GM19238 (cell line): ENCODE results near the gene PKN1.

Source experiments
- DNase-seq: peaks from one replicate; pipeline ENCODE4 v3.0.0; 2011; ENCODE audit warnings: low spot score; ENCODE audit not compliant: insufficient read length

PKN1 gene

DNA sequence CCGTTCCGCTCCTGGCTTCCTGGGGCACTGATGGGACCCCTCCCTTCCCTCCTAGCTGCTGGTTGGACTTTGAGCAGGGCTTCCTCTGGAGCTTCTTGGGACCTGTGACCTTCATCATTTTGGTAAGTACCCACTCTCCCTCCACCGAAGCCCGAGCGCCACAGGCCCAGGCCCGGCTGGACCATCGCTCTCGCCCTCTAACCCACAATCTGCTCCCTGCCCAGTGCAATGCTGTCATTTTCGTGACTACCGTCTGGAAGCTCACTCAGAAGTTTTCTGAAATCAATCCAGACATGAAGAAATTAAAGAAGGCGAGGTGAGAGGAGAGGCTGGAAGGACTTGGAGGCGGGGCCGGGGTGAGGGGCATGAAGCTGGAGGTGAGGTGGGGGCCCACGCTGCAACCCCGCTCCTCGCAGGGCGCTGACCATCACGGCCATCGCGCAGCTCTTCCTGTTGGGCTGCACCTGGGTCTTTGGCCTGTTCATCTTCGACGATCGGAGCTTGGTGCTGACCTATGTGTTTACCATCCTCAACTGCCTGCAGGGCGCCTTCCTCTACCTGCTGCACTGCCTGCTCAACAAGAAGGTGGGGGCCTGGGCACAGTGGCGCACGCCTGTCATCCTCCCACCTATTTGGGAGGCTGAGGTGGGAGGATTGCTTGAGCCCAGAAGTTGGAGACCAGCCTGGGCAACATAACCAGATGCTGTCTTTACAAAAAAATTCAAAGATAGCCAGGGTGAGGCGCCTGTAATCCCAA, 26.3 kb upstream of the PKN1 start:
- DNase-seq: no peak

DNA sequence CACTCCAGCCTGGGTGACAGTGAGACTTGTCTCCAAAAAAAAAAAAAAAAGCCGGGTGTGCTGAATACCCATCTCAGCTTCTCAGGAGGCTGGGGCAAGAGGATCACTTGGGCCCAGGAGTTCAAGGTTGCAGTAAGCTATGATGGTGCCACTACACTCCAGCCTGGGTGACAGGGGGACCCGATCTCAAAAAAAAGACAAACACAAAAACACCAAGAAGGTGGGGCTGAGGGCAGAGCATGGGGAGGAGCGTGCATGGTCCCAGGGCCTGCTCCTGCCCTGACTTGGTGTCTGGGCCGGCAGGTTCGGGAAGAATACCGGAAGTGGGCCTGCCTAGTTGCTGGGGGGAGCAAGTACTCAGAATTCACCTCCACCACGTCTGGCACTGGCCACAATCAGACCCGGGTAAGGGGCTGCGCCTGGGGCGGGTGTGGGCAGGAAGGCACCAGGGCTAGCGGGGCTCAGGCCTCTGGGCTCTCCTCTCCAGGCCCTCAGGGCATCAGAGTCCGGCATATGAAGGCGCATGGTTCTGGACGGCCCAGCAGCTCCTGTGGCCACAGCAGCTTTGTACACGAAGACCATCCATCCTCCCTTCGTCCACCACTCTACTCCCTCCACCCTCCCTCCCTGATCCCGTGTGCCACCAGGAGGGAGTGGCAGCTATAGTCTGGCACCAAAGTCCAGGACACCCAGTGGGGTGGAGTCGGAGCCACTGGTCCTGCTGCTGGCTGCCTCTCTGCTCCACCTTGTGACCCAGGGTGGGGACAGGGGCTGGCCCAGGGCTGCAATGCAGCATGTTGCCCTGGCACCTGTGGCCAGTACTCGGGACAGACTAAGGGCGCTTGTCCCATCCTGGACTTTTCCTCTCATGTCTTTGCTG, 25.3 kb upstream of the PKN1 start:
- DNase-seq: no peak

DNA sequence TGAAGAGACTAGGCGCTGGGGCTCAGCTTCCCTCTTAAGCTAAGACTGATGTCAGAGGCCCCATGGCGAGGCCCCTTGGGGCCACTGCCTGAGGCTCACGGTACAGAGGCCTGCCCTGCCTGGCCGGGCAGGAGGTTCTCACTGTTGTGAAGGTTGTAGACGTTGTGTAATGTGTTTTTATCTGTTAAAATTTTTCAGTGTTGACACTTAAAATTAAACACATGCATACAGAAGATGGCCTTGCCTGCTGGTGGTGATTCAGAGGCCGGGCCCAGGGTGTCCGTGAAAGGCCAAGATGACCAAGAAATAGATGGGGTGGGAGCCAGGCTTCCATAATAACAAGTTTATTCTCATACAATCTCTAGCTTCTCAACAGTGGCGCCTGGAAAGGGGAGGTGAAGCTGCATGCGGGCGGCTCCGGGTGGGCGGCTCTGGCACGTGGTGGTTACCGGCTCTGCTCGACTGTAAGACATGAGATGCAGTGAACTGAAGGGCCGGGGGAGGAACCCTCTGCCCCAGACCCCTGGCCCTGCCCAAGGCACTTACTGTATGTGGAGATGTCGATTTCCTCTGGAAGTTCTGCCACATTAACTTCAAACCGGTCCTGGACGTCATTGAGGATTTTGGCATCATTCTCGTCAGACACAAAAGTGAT, 24.5 kb upstream of the PKN1 start:
- DNase-seq: no peak

DNA sequence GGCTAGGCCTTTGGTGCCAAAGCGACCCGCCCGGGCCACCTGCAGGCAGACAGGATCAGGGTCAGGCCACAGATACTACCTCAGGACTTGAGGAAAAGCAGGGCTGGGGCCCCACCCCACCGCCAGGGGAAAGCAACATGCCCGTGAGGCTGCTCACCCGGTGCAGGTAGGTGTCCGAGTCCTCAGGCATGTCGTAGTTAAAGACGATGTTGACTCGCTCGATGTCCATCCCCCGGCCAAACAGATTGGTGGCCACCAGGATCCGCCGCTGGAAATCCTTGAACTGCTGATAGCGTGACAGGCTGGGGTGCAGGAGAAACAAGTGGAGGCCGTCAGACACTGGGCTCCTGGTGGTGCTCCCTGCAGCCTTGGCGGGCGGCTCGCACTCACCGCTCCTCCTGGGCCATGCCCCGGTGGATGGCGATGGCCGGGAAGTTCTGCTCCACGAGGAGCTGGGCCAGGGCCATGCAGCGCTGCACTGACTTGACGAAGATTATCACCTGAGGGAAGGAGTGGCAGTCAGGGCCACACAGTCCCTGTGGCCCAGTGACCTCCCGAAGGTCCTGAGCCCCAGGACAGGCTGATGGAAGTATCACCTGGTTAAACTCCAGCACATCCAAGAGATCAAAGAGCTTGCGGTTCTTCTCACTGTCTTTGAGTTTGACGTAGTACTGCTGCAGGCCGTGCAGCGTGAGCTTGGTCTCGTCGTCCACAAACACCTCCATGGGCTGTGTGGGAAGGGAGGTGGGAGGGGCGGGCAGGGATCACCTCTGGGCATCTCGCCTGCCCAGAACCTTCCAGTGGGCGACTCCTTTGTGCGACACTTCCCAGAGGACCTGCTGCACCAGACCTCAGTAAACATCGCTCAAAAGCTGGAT, 23.7 kb upstream of the PKN1 start:
- no peak for DNase-seq

DNA sequence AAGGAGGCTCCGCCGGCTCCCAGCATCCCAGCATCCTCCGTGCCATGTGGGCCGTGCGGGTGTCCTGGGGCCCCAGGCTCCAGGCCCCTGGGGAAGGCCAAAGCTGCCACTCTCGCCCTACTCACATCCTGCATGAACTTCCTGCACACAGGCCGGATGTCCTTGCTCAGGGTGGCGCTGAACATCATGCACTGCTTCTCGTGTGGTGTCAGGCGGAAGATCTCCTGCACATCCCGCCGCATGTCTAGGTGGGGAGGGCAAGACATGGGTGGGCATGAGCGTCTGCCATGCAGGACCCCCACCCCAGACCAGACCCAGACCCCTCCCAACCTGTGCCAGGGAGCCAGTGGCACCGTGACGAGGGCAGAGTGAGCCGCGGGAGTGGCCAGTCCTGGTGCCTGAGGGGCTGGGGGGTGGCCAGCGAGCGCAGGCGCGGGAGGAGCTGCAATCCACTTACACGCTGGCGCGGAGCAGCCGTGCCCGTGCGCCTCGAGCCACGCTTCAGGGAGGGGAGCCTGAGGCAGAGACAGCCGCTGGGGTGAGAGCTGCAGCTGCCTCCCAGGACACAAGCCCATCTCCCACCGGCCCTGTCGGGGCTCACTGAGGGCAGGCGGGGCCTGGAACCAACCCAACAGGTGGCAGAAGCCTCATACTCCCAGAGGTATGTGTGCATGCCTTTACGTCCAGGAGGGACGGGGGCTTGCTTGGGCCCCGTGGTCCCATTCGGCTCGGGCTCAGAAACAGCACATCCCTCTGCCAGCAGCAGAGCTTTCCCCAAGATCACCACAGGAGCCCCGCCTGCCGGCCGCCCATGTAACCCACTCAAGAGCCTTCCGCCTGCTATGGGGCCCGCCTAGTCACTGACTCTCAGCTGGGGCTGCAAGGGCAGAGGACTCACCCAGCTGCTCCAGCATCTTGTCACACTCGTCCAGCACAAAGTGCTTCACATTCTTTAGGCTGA, 22.7 kb upstream of the PKN1 start:
- DNase-seq: no peak

DNA sequence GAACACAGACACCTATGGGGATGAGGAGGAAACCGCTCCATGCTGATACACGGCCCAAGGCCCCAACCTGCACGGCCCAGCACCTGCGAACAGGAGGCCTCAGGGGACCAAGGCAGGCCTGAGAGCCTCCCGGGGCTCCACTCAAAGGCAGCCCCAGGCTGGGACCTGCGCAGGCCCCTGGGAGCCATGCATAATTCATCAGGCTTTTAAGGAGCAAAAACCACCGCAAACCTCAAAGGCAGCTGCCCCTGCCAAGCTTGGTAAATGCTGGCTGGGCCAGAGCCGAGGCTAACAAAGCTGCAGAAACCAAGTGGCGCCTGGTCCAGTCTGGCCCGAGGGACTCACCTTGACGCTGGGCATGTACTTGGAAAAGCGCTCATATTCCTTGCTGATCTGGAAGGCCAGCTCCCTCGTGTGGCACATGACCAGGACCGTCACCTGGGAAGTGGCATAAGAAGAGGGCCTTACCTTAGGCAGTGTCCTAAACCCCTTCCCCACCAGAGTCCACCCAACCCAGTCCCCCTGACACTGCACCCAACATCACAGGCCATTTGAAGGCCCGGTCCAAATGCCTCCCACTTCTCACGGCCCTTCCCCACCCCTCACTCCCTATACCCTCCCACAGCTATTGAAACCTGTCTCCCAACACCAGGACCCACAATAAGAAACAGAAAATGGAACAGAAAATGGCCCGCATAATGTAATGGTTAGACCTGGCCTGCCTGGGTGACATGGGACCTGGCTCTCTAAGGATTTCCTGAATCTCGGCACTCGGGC, 21.8 kb upstream of the PKN1 start:
- DNase-seq: no peak

DNA sequence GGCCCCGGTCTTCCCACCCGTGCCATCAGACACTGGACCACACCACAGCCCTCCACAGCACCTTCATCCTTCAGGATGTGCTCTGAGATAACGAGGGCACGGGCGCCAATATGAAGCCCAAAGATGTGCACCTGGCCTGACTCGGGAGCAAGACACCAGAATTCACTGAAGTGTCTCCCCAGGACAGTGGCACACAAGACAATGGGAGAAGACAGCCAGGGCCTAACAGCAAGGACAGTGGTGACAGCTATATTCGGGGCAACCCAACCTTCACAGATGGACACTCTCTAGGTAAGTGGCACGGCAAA, 21.2 kb upstream of the PKN1 start:
- DNase-seq: no peak

DNA sequence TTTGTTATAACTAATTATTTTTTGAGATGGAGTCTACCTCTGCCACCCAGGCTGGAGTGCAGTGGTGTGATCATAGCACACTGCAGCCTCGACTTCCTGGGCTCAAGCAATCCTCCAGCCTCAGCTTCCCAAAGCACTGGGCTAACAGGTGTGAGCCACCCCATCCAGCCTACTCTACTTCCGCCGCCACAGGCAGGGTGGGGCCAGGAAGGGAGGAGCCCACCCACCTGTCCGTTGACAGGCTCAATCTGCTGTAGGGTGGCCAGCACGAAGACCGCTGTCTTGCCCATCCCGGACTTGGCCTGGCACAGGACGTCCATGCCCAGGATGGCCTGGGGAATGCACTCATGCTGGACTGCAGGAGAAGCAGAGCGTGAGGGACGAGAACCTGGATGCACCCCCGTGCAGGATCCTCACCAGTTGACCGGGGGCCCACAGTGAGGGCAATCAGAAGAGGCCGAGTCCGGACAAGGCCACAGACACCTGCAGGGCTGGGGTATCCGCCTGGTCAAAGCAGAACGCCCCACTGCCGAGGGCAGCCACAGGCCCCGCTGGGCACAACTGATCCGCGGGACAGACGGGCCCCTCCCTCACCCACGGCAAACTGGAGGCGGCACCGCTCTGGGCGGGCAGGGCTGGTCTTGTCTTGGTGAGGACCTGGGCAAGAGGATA, 20.6 kb upstream of the PKN1 start:
- no peak for DNase-seq

DNA sequence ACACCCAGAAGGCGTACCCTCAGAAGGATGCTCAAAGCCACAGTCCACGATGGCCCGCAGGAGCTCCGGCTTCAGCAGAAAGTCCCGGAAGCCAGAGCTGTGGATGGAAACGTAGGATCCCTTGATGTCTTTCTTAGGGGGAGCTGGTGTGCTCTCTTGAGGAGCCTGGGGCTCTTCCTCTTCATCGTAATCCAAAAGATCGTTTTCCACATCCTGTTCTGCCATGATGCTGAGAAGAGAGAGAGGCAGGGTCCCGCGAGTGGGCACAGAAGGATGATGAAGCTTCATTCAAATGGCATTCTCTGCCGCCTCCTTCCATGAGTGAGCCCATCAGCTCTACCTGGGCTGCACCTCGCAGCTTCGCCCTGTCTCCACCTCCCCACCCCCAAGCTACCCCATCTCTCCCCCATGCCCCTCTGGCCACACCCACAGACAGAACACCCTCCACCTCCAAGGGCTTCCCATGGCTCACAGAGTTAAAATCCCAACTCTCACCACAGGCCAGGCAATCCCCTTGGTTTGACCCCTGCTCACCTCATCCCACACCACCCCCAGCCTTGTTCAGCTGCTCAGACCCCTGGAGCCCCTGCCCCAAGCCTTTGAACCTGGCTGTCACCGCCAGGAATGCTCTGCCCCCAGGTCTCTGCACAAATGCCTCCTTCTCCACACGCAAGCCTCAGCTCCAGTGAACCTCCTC, 20.0 kb upstream of the PKN1 start:
- no peak for DNase-seq

DNA sequence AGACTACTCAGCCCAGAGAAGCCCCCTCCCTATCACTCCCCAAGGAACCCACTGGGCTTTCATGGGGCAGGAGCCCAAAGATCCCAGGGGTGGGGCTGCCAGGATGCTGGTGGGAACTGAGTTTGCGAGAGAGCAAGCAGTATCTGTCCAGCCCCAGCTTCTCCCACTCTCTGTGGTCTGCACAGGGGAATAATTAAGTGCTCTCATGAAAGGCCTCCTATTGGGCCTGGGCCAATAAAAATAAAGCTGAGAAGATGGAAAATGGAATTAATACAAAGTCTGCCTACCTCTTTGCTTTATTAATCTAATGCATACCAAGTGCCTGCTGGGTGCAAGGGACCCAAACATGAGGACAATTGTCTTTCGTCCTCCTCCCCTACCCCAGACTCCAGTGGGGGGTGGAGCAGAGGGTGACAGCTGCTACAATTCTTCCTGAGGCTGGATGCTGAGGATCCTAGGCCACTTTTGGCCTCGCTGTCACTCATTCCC, 19.4 kb upstream of the PKN1 start:
- DNase-seq: no peak

DNA sequence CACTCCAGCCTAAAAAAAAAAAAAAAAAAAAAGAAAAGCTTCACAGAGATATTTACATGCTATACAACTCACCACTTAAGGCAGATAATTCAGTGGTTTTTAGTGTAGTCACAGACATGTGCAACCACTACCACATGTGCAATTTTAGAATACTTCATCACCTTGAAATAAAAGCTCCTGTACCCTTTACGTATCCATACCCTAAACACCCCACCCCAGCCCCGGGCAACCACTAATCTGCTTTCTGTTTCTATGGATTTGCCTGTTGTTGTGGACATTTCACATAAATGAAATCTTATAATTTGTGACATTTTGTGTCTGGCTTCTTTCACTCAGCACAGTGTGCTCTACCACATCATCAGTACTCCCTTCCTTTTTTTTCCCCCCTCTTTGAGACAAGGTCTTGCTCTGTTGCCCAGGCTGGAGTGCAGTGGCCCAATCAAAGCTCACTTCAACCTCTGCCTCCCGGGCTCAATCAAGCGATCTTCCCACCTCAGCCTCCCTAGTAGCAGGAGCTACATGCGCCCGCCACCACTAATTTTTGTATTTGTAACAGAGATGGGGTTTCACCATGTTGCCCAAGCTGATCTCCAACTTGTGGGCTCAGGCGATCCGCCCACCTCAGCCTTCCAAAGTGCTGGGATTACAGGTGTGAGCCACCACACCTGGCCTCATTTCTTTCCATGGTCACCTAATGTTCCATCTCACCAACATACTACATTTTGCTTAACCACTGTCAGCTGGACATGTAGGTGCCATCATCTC, 18.0 kb upstream of the PKN1 start:
- no peak for DNase-seq

DNA sequence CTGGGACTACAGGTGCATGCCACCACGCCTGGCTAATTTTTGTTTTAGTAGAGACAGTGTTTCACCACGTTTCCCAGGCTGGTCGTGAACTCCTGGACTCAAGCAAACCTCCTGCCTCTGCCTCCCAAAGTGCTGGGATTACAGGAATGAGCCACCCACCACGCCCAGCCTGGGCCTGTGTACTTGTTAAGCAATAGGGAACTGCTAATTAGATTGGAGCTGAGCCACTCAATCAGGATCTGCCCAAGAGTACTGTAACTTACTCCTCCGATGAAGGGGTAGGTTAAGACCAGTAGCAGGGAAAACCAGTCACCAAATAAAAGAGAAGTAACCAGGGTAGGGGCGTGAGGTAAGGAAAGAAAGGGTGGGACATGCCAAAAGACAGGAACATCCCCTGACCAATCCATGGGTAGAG, 16.3 kb upstream of the PKN1 start:
- no peak for DNase-seq

DNA sequence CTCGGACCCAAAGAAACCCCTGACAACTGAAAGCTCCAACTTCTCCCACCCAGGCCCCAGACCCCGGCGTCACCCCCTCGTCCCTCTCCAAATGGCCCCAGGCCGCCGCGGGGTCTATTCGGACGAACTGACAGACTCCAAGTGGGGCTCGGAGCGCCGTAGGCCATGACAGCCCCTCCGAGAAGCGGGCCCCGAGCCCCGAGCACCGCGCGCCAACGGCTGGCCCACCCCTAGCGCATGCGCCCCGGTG, 14.3 kb upstream of the PKN1 start:
- DNase-seq: peak; percentile 80

DNA sequence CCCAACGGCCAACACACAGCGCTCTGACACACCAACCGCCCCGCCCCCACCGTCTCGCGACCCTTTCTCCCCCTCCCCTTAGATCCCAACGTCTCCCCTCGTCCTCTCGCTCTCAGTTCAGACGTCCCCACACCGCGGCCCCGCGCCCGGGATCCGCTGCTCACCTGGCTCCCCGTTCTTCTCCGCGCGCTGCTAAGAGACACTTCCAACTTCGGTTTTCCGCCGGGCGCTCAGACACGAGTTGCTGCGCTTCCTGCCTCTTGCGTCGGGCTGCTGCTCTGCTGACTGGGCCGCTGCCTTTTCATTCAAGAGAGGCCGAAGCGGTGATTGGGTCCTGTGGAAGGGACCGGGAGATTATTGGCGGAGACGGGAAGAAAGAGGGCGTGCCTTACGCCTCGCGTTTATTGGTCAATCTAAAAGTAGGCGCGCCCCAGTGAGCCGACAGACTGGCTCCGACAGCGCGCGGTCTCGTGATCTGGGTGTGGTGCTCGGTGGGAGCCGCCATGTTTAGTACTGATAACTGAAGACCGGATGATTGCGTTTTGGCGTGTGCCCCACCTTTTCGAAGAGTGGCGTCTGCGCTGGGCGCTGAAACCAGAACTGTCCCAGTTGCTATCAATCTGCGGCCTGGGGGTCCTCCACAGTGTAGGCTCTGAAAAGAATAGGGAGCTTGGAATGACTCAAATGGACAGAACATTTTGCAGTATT, 13.8 kb upstream of the PKN1 start, which contains the start of gene DDX39A:
Gene DDX39A (minus strand): TSS at position 236 of the 708 bp plus-strand sequence. CDS start 6,121 bp downstream, outside the sequence.
- DNase-seq: peak; percentile 95

DNA sequence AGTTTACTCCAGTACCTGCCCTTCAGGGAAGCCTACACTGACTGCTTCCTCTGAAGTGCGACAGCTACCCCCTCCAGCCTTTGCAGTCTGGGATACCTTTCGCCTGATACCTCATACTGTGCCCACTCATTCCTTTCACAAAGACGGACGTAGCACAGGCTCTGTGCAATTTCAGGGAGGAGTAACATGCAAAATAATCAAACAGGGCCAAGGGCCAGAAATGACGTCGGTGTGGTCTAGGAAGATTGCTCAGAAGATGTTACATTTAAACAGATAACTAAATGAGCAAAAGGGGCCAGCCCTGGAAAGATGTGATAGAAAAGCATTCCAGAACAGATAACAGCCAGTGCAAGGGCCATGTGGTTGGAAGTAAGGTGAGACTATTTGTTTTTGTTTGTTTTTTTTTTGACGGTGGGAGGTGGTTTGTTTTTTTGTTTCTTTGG, 7.4 kb upstream of the PKN1 start:
- DNase-seq: no peak

DNA sequence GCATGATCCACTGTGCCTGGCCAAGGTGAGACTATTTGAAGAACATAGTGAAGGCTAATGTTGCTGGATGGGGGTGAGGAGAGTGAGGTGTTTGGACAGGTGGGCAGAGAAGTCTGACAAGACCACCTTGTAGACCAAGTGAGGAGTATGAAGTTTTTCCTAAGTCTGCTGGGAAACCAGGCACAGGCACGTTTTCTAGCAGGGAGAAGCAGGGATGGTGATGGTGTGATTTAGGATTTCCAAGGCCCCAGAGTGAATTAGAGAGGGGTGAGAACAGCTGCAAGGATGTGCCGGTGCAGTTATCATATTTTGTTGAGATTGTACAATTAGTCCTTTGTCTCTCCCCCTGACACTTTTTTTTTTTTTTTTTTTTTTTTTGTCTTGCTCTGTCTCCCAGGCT, 5.6 kb upstream of the PKN1 start:
- no peak for DNase-seq

DNA sequence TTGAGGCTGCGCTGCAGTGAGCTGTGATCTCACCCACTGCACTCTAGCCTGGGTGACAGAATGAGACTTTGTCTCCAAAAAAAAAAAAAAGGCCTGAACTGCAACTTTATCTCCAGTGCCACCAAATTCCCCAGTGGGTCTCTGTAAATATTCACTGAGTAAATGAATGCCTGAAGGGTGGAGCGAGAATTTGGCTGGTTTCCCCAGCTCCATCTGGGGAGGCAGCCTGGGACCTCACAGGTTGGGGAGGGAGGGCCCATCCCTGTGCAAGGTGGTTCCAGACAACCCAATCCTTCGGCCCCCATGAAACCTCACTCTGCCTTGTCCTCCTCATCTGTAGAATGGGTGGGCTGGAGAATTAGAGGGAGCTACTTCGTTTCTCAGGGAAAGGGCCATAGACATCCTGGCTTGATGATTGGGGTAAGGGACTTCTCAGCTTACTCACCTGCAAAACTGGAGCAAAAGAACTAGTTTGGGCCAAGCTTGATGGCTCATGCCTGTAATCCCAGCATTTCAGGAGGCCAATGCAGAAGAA, 4.2 kb upstream of the PKN1 start:
- no peak for DNase-seq
